Memory B cell (primary cell): Measurements from ENCODE around the gene RAPSN.

Experiments used
- ATAC-seq: fragments of 150-1000 bp; cut with Tn5 transposase; 2 replicates; pipeline ENCODE4 v1.10.0; 2021; ENCODE audit warnings: low read depth, mild to moderate bottlenecking, moderate library complexity
- DNase-seq, 2 donors: peaks; one replicate each; pipeline ENCODE4 v3.0.0; 2022; ENCODE audit warnings: low spot score in 2 of 2
- H3K27ac Mint-ChIP-seq: one replicate; pipeline ENCODE4 v1.8.0; 2022; ENCODE audit warnings: mild to moderate bottlenecking, moderate library complexity, mixed read lengths
- H3K27me3 Mint-ChIP-seq: one replicate; pipeline ENCODE4 v1.8.0; 2022; ENCODE audit warnings: mixed read lengths
- H3K36me3 Mint-ChIP-seq: one replicate; pipeline ENCODE4 v1.8.0; 2022; ENCODE audit warnings: mild to moderate bottlenecking, mixed read lengths
- H3K4me1 Mint-ChIP-seq: one replicate; pipeline ENCODE4 v1.8.0; 2022; ENCODE audit warnings: mixed read lengths
- H3K4me3 Mint-ChIP-seq: one replicate; pipeline ENCODE4 v1.8.0; 2022; ENCODE audit warnings: mild to moderate bottlenecking, moderate library complexity, mixed read lengths
- H3K9me3 Mint-ChIP-seq: one replicate; pipeline ENCODE4 v1.8.0; 2022; ENCODE audit warnings: mixed read lengths

Gene RAPSN

GRCh38 chr11:47434011-47434786 lies 14.7 kb downstream of the RAPSN start:
- no peak overlapping the region for H3K4me3 Mint-ChIP-seq
- no peak overlapping the region for H3K27ac Mint-ChIP-seq

GRCh38 chr11:47433157-47433556 lies 15.8 kb downstream of the RAPSN start:
- Mint-ChIP-seq H3K36me3 (no peaks in the 10 kb centered on the region), H3K4me3 (no peak overlapping the region), H3K27me3 (peaks cover 1% of the 10 kb centered on the region), H3K9me3 (no peaks in the 10 kb centered on the region), H3K27ac (no peak overlapping the region), H3K4me1 (no peaks in the 10 kb centered on the region)
- DNase-seq (no peak), ATAC-seq (no peak)

More at GRCh38 chr11:47434011-47434786, 14.7 kb downstream of the RAPSN start:
- no peaks in the 10 kb centered on the region for H3K36me3 Mint-ChIP-seq
- peaks cover 1% of the 10 kb centered on the region for H3K27me3 Mint-ChIP-seq
- H3K9me3 Mint-ChIP-seq = no peaks in the 10 kb centered on the region
- no peaks in the 10 kb centered on the region for H3K4me1 Mint-ChIP-seq
- ATAC-seq (no peak), DNase-seq (no peak)

GRCh38 chr11:47431356-47432083 lies 17.4 kb downstream of the RAPSN start:
- Mint-ChIP-seq H3K9me3 (no peaks in the 10 kb centered on the region), H3K4me3 (no peak overlapping the region), H3K27ac (no peak overlapping the region), H3K27me3 (peaks cover 1% of the 10 kb centered on the region), H3K4me1 (peaks cover 2% of the 10 kb centered on the region), H3K36me3 (no peaks in the 10 kb centered on the region)
- DNase-seq (no peak), ATAC-seq (no peak)

GRCh38 chr11:47430524-47430923 lies 18.4 kb downstream of the RAPSN start:
- no peaks in the 10 kb centered on the region for H3K9me3 Mint-ChIP-seq
- no peak overlapping the region for H3K27ac Mint-ChIP-seq
- no peak for ATAC-seq

GRCh38 chr11:47426062-47426956 lies 22.6 kb downstream of the RAPSN start, which contains the start of gene PSMC3:
Gene PSMC3, minus strand, starts transcription at chr11:47426439. Its CDS starts 160 bp downstream, at chr11:47426279.
- Mint-ChIP-seq H3K36me3 (peaks cover 18% of the 10 kb centered on the region), H3K4me1 (peaks cover 19% of the 10 kb centered on the region), H3K27me3 (no peaks in the 10 kb centered on the region), H3K9me3 (no peaks in the 10 kb centered on the region), H3K4me3 (peak within 1 kb of the TSS; percentile 96), H3K27ac (peak within 1 kb of the TSS; percentile 97)
- peak; percentile 91 for ATAC-seq
- DNase-seq = peak; percentile 97

More at GRCh38 chr11:47430524-47430923, 18.4 kb downstream of the RAPSN start:
- no peak overlapping the region for H3K4me3 Mint-ChIP-seq
- no peak for DNase-seq
- H3K27me3 Mint-ChIP-seq = no peaks in the 10 kb centered on the region
- peaks cover 3% of the 10 kb centered on the region for H3K36me3 Mint-ChIP-seq
- peaks cover 7% of the 10 kb centered on the region for H3K4me1 Mint-ChIP-seq

- peaks cover 19% of the 10 kb centered on the region for H3K4me1 Mint-ChIP-seq
- no peaks in the 10 kb centered on the region for H3K27me3 Mint-ChIP-seq
- ATAC-seq (no peak), DNase-seq (no peak)
- H3K36me3 Mint-ChIP-seq = peaks cover 20% of the 10 kb centered on the region
- peak overlapping the region; percentile 97 for H3K27ac Mint-ChIP-seq
- H3K9me3 Mint-ChIP-seq = no peaks in the 10 kb centered on the region
- peak overlapping the region; percentile 96 for H3K4me3 Mint-ChIP-seq
Observed at GRCh38 chr11:47425611-47426010, 23.3 kb downstream of the RAPSN start.

GRCh38 chr11:47418454-47419259 lies 30.3 kb downstream of the RAPSN start:
- H3K27ac Mint-ChIP-seq = no peak overlapping the region
- DNase-seq = no peak
- H3K4me3 Mint-ChIP-seq = no peak overlapping the region
- no peak for ATAC-seq
- H3K27me3 Mint-ChIP-seq = no peaks in the 10 kb centered on the region
- no peaks in the 10 kb centered on the region for H3K4me1 Mint-ChIP-seq
- H3K36me3 Mint-ChIP-seq = peaks cover 25% of the 10 kb centered on the region
- no peaks in the 10 kb centered on the region for H3K9me3 Mint-ChIP-seq

GRCh38 chr11:47417712-47418111 lies 31.2 kb downstream of the RAPSN start:
- H3K27me3 Mint-ChIP-seq = no peaks in the 10 kb centered on the region
- ATAC-seq (no peak), DNase-seq (no peak)
- peaks cover 28% of the 10 kb centered on the region for H3K36me3 Mint-ChIP-seq
- no peaks in the 10 kb centered on the region for H3K9me3 Mint-ChIP-seq
- H3K4me1 Mint-ChIP-seq = no peaks in the 10 kb centered on the region
- H3K4me3 Mint-ChIP-seq = no peak overlapping the region
- H3K27ac Mint-ChIP-seq = no peak overlapping the region

- Mint-ChIP-seq H3K27me3 (no peaks in the 10 kb centered on the region), H3K36me3 (peaks cover 23% of the 10 kb centered on the region), H3K4me3 (no peak overlapping the region), H3K4me1 (peaks cover 4% of the 10 kb centered on the region), H3K27ac (no peak overlapping the region), H3K9me3 (no peaks in the 10 kb centered on the region)
- no peak for ATAC-seq
- DNase-seq = no peak
Observed at GRCh38 chr11:47415949-47416472, 32.9 kb downstream of the RAPSN start.

GRCh38 chr11:47415091-47415854 lies 33.7 kb downstream of the RAPSN start:
- H3K4me3 Mint-ChIP-seq = no peak overlapping the region
- ATAC-seq = no peak
- no peaks in the 10 kb centered on the region for H3K9me3 Mint-ChIP-seq
- H3K4me1 Mint-ChIP-seq = peaks cover 4% of the 10 kb centered on the region
- H3K36me3 Mint-ChIP-seq = peaks cover 22% of the 10 kb centered on the region
- H3K27ac Mint-ChIP-seq = no peak overlapping the region
- H3K27me3 Mint-ChIP-seq = no peaks in the 10 kb centered on the region
- no peak for DNase-seq

- Mint-ChIP-seq H3K27ac (no peak overlapping the region), H3K36me3 (peaks cover 17% of the 10 kb centered on the region), H3K4me1 (peaks cover 6% of the 10 kb centered on the region), H3K27me3 (no peaks in the 10 kb centered on the region), H3K9me3 (no peaks in the 10 kb centered on the region), H3K4me3 (no peak overlapping the region)
- DNase-seq (no peak), ATAC-seq (no peak)
Observed at GRCh38 chr11:47414685-47415070, 34.3 kb downstream of the RAPSN start.

GRCh38 chr11:47413908-47414684 lies 34.8 kb downstream of the RAPSN start:
- no peaks in the 10 kb centered on the region for H3K27me3 Mint-ChIP-seq
- peaks cover 9% of the 10 kb centered on the region for H3K4me1 Mint-ChIP-seq
- no peak overlapping the region for H3K4me3 Mint-ChIP-seq
- no peak overlapping the region for H3K27ac Mint-ChIP-seq
- H3K36me3 Mint-ChIP-seq = peaks cover 17% of the 10 kb centered on the region
- no peak for DNase-seq
- no peaks in the 10 kb centered on the region for H3K9me3 Mint-ChIP-seq
- ATAC-seq = no peak
